Mammary epithelial cell (primary cell): ENCODE data around the gene RPL7A.

ENCODE experiments used
- CTCF ChIP-seq, 2 donors: IDR thresholded peaks in 1 of 2; conservative IDR thresholded peaks in 1 of 2; 2 replicates each; pipeline ENCODE4 v1.5.1; 2011 to 2012; ENCODE audit warnings: inconsistent platforms in 2 of 2, low read length in 2 of 2, mild to moderate bottlenecking in 2 of 2, control low read depth in 1 of 2, low read depth in 1 of 2; ENCODE audit not compliant: insufficient read depth in 1 of 2; ENCODE audit errors: extremely low read depth in 1 of 2
- EZH2 ChIP-seq: IDR thresholded peaks from 2 replicates; pipeline ENCODE4 v1.6.1; 2012; ENCODE audit warnings: low read length, inconsistent platforms, borderline replicate concordance

- TF ChIP-seq CTCF (conservative IDR thresholded peaks at IDR 0.05 in 1 of 2, IDR thresholded peaks at IDR 0.05 in 1 of 2; ENCODE audit: extremely low read depth in 1 of 2, insufficient read depth in 1 of 2, low read depth in 1 of 2, low read length in 2 of 2) (no peak), EZH2 (no peak)
These were observed 38.4 kb upstream of the RPL7A start for GRCh38 chr9:133309608-133310007.
